Skeletal muscle tissue (tissue), 4 donors: ENCODE results near the gene ABCC4. TPM values are rescaled to one million over a fixed set of nuclear protein-coding genes. Genes with fewer than 3 reads are reported as not detected.

Source experiments
- H3K27ac ChIP-seq: one replicate; pipeline ENCODE4 v1.7.0; 2013; ENCODE audit warnings: mild to moderate bottlenecking, low read depth, low read length, inconsistent platforms
- H3K27me3 ChIP-seq, 3 donors: one replicate each; pipeline ENCODE4 v1.7.0; 2013; ENCODE audit warnings: low read length in 3 of 3; ENCODE audit not compliant: control insufficient read depth in 3 of 3, insufficient read depth in 3 of 3
- H3K36me3 ChIP-seq, 3 donors: one replicate each; pipeline ENCODE4 v1.7.0; 2013; ENCODE audit warnings: low read length in 3 of 3; ENCODE audit not compliant: control insufficient read depth in 3 of 3, insufficient read depth in 3 of 3
- H3K4me1 ChIP-seq, 3 donors: one replicate each; pipeline ENCODE4 v1.7.0; 2013; ENCODE audit warnings: low read length in 3 of 3, mild to moderate bottlenecking in 3 of 3; ENCODE audit not compliant: control insufficient read depth in 3 of 3, insufficient read depth in 3 of 3
- H3K4me3 ChIP-seq, 3 donors: one replicate each; pipeline ENCODE4 v1.7.0; 2013; ENCODE audit warnings: low read length in 3 of 3
- H3K9ac ChIP-seq, 3 donors: one replicate each; pipeline ENCODE4 v1.7.0; 2013; ENCODE audit warnings: low read length in 3 of 3, mild to moderate bottlenecking in 3 of 3, moderate library complexity in 2 of 3, low read depth in 1 of 3
- H3K9me3 ChIP-seq, 3 donors: one replicate each; pipeline ENCODE4 v1.7.0; 2013; ENCODE audit warnings: low read length in 3 of 3; ENCODE audit not compliant: control insufficient read depth in 3 of 3
- total RNA-seq: library from RNA; depleted of rRNA; stranded (reverse); fragments of >200 nt; gene quantifications from one replicate; pipeline ENCODE4 v1.2.3, GENCODE V29; 2014
- donor health status: Osteomylitis.

The ABCC4 gene
- total RNA-seq, 1 donor from 2014 or later: 5.2 TPM

GRCh38 chr13:95262837-95263384 is 38.3 kb downstream of the ABCC4 start:
- no peaks in the 10 kb centered on the region for H3K9me3 ChIP-seq
- H3K36me3 ChIP-seq: peaks cover 4 to 8% (median 4%) of the 10 kb centered on the region in 3 donors
- no peak overlapping the region for H3K9ac ChIP-seq
- H3K27ac ChIP-seq: no peak overlapping the region
- H3K4me1 ChIP-seq: no peaks in the 10 kb centered on the region
- H3K4me3 ChIP-seq: no peak overlapping the region
- no peaks in the 10 kb centered on the region for H3K27me3 ChIP-seq

- Histone ChIP-seq H3K9me3 (no peaks in the 10 kb centered on the region), H3K27me3 (no peaks in the 10 kb centered on the region), H3K4me3 (no peak overlapping the region), H3K36me3 (peaks cover 4 to 8% (median 4%) of the 10 kb centered on the region in 3 donors), H3K4me1 (no peaks in the 10 kb centered on the region), H3K9ac (no peak overlapping the region), H3K27ac (no peak overlapping the region)
Measured at GRCh38 chr13:95261956-95262355, 39.3 kb downstream of the ABCC4 start.

GRCh38 chr13:95260031-95260525 is 41.2 kb downstream of the ABCC4 start:
- Histone ChIP-seq H3K4me1 (peaks cover 6 to 9% (median 6%) of the 10 kb centered on the region in 3 donors), H3K27me3 (no peaks in the 10 kb centered on the region), H3K36me3 (no peaks in the 10 kb centered on the region)

GRCh38 chr13:95258619-95259194 is 42.5 kb downstream of the ABCC4 start:
- no peak overlapping the region for H3K9ac ChIP-seq

More at GRCh38 chr13:95260031-95260525, 41.2 kb downstream of the ABCC4 start:
- Histone ChIP-seq H3K4me3 (no peak overlapping the region), H3K9me3 (no peaks in the 10 kb centered on the region), H3K27ac (no peak overlapping the region), H3K9ac (no peak overlapping the region)

GRCh38 chr13:95258098-95258497 is 43.2 kb downstream of the ABCC4 start:
- no peaks in the 10 kb centered on the region for H3K9me3 ChIP-seq
- H3K9ac ChIP-seq: no peak overlapping the region
- no peaks in the 10 kb centered on the region for H3K36me3 ChIP-seq
- peaks cover 6 to 9% (median 6%) of the 10 kb centered on the region in 3 donors for H3K4me1 ChIP-seq
- no peak overlapping the region for H3K4me3 ChIP-seq
- no peaks in the 10 kb centered on the region for H3K27me3 ChIP-seq
- H3K27ac ChIP-seq: no peak overlapping the region

More at GRCh38 chr13:95258619-95259194, 42.5 kb downstream of the ABCC4 start:
- H3K27ac ChIP-seq: no peak overlapping the region
- H3K4me1 ChIP-seq: peaks cover 6 to 9% (median 6%) of the 10 kb centered on the region in 3 donors
- H3K4me3 ChIP-seq: no peak overlapping the region
- no peaks in the 10 kb centered on the region for H3K9me3 ChIP-seq
- no peaks in the 10 kb centered on the region for H3K27me3 ChIP-seq
- no peaks in the 10 kb centered on the region for H3K36me3 ChIP-seq

GRCh38 chr13:95256091-95256490 is 45.2 kb downstream of the ABCC4 start:
- H3K27ac ChIP-seq: no peak overlapping the region
- no peak overlapping the region for H3K4me3 ChIP-seq
- H3K27me3 ChIP-seq: no peaks in the 10 kb centered on the region
- no peaks in the 10 kb centered on the region for H3K36me3 ChIP-seq
- H3K4me1 ChIP-seq: peaks cover 6 to 9% (median 6%) of the 10 kb centered on the region in 3 donors
- no peaks in the 10 kb centered on the region for H3K9me3 ChIP-seq
- H3K9ac ChIP-seq: no peak overlapping the region

- no peak overlapping the region for H3K27ac ChIP-seq
Measured at GRCh38 chr13:95255072-95255732, 46.0 kb downstream of the ABCC4 start.

GRCh38 chr13:95254339-95254738 is 46.9 kb downstream of the ABCC4 start:
- Histone ChIP-seq H3K9me3 (no peaks in the 10 kb centered on the region), H3K9ac (no peak overlapping the region), H3K4me1 (peaks cover 6 to 9% (median 6%) of the 10 kb centered on the region in 3 donors), H3K36me3 (no peaks in the 10 kb centered on the region), H3K27me3 (no peaks in the 10 kb centered on the region), H3K27ac (no peak overlapping the region), H3K4me3 (no peak overlapping the region)

More at GRCh38 chr13:95255072-95255732, 46.0 kb downstream of the ABCC4 start:
- H3K9me3 ChIP-seq: no peaks in the 10 kb centered on the region
- no peak overlapping the region for H3K4me3 ChIP-seq
- H3K36me3 ChIP-seq: no peaks in the 10 kb centered on the region
- no peak overlapping the region for H3K9ac ChIP-seq
- H3K4me1 ChIP-seq: peaks cover 6 to 9% (median 6%) of the 10 kb centered on the region in 3 donors
- H3K27me3 ChIP-seq: no peaks in the 10 kb centered on the region

- Histone ChIP-seq H3K9ac (no peak overlapping the region), H3K9me3 (no peaks in the 10 kb centered on the region), H3K36me3 (no peaks in the 10 kb centered on the region), H3K4me3 (no peak overlapping the region), H3K27ac (no peak overlapping the region), H3K4me1 (peaks cover 6 to 9% (median 6%) of the 10 kb centered on the region in 3 donors), H3K27me3 (no peaks in the 10 kb centered on the region)
Measured at GRCh38 chr13:95253033-95253432, 48.2 kb downstream of the ABCC4 start.

- Histone ChIP-seq H3K36me3 (peaks cover 0 to 5% (median 5%) of the 10 kb centered on the region in 3 donors), H3K27ac (no peak overlapping the region), H3K27me3 (no peaks in the 10 kb centered on the region), H3K4me1 (peaks cover 6 to 9% (median 6%) of the 10 kb centered on the region in 3 donors), H3K9me3 (no peaks in the 10 kb centered on the region), H3K4me3 (no peak overlapping the region), H3K9ac (no peak overlapping the region)
Measured at GRCh38 chr13:95251641-95252040, 49.6 kb downstream of the ABCC4 start.
